ENCODE data around the gene NNAT.

Gene NNAT

DNA sequence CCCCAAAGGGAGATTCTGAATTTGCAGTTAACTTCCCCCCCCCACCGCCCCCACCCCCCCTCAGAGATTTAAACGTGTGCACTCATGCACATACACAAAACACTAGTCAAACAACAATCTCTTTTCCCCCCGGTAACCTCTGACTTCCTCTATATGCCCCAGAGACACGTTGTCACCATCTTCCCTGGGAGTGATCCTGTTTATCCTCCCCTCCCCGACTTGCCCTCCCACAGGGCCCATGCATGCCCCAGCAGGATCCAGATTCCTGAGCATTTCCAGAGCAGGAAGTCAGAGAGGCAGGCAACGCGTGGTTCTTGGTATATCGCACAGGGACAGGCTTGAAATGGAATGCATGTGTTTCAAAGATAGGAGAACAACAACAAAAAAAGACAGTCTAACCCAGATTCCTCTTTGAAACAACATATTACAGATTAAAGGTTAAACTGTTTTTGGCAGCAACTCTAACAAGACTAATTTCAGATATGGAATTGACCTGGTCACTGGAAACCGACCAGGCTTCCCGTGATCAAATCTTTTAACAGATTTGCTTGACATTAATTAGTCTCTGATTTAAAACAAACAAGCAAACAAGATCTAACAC lies 5.3 kb downstream of the NNAT start:
- H3K9me3 ChIP-seq (ENCODE audit: insufficient read depth, low read depth, low read length) = no peaks in the 10 kb centered on the region
- H3K36me3 ChIP-seq (ENCODE audit: insufficient read depth, low read length) = no peaks in the 10 kb centered on the region
- H3K9ac ChIP-seq (ENCODE audit: low read depth, low read length) = peak overlapping the region; percentile 95
- peak overlapping the region; percentile 97; the same call in 1 of the 2 replicates for H3K27ac ChIP-seq (ENCODE audit: low read depth, low read length)
- H3K27me3 ChIP-seq (ENCODE audit: insufficient read depth, low read length) = no peaks in the 10 kb centered on the region
- peaks cover 28% of the 10 kb centered on the region for H3K4me1 ChIP-seq (ENCODE audit: insufficient read depth, low read length)
- WGBS = 1% methylated on average over 10 of the region's 10 CpGs
- peak overlapping the region; percentile 87 for H3K4me3 ChIP-seq (ENCODE audit: low read length)

DNA sequence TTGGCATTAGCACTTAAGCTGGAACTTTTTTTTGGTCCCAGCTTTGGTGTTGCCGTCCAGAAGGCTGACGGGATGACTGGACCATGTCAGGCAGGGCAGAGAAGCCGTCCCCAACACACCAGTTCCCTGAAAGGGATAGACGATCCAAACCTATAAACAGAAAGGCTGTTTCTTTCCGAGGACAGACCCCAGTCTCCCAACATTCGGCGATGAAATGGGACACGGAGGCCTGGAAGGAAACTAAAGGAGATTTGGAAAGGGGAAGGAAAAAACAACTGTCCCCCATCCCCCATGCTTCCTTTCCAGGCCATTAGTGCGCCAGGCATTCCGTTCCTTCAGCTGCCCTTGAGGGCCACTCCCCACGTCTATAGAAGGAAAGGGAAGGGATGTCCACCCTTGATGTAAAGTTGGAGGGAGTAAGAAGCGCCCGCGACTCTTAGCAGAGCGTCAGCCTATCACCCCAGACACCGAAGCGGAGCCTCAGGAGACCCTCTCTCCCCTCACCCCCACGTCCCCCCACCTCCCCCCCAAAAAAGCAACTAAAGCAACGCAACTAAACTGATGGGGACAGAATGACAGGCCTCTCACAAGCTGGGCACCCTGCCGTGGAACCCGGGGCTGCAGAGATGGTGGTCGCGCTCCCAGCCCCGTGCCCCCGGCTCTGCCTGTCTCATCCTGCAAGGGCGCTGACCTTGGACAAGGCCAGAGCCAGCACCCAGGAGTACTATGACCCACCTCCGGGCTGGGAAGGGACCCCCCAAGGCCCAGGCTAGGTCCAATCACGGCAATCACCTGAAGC lies 6.0 kb downstream of the NNAT start:
- Histone ChIP-seq H3K27ac (ENCODE audit: low read depth, low read length) (peak overlapping the region; percentile 97), H3K9me3 (ENCODE audit: insufficient read depth, low read depth, low read length) (no peaks in the 10 kb centered on the region)

DNA sequence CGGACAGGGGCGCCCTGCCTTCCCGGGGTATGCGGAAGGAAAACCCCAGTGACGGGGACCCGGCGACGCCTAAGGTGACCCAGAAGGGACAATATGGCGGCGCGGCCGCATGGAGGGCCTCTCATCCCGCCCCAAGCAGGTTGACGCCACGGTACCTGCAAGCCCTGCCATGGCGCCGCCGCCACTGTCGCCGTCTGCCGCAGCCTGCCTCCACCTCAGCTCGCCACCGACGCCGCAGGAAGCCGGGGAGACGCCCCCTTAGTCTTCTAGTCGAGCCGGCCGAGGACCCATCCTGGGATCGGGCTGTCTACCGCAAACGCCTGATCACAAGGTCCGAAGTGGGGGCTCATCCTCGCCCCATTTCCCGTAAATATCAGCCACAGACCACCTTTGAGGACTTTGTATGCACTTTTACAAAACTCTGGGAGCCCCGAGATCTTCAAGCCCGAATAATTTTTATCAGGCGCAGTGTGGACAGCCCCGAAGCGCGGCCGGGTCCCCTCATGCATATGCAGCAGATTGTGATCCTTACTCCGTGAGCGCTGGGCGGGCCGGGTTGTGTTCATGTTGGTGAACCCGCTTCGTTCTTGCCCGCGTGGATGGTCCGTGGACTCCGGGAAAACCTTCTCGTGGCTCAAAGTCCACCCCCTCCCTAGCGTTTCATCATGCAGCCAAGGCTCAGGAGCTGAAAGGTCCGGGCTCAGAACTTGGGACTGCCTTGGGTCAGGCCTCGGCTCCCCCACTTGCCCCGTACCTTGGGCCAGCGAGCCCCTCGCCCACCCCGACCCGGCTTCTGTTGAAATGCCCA lies 6.8 kb downstream of the NNAT start, which contains the start of gene BLCAP:
TSS of gene BLCAP (minus strand) at position 239 of the 808 bp plus-strand sequence. CDS start 8,702 bp downstream, outside the sequence.
- Histone ChIP-seq H3K4me3 (ENCODE audit: low read length) (peak within 1 kb of the TSS; percentile 87), H3K27me3 (ENCODE audit: insufficient read depth, low read length) (no peaks in the 10 kb centered on the region), H3K9ac (ENCODE audit: low read depth, low read length) (peak within 1 kb of the TSS; percentile 95), H3K9me3 (ENCODE audit: insufficient read depth, low read depth, low read length) (no peaks in the 10 kb centered on the region), H3K27ac (ENCODE audit: low read depth, low read length) (peak within 1 kb of the TSS; percentile 97), H3K4me1 (ENCODE audit: insufficient read depth, low read length) (peaks cover 28% of the 10 kb centered on the region), H3K36me3 (ENCODE audit: insufficient read depth, low read length) (no peaks in the 10 kb centered on the region)
- under 1% methylated on average over 62 of the region's 62 CpGs for WGBS

More for the DNA sequence above, 6.0 kb downstream of the NNAT start:
- no peaks in the 10 kb centered on the region for H3K27me3 ChIP-seq (ENCODE audit: insufficient read depth, low read length)
- H3K36me3 ChIP-seq (ENCODE audit: insufficient read depth, low read length) = no peaks in the 10 kb centered on the region
- peaks cover 28% of the 10 kb centered on the region for H3K4me1 ChIP-seq (ENCODE audit: insufficient read depth, low read length)
- peak overlapping the region; percentile 87 for H3K4me3 ChIP-seq (ENCODE audit: low read length)
- H3K9ac ChIP-seq (ENCODE audit: low read depth, low read length) = peak overlapping the region; percentile 95
- under 1% methylated on average over 19 of the region's 28 CpGs for WGBS

DNA sequence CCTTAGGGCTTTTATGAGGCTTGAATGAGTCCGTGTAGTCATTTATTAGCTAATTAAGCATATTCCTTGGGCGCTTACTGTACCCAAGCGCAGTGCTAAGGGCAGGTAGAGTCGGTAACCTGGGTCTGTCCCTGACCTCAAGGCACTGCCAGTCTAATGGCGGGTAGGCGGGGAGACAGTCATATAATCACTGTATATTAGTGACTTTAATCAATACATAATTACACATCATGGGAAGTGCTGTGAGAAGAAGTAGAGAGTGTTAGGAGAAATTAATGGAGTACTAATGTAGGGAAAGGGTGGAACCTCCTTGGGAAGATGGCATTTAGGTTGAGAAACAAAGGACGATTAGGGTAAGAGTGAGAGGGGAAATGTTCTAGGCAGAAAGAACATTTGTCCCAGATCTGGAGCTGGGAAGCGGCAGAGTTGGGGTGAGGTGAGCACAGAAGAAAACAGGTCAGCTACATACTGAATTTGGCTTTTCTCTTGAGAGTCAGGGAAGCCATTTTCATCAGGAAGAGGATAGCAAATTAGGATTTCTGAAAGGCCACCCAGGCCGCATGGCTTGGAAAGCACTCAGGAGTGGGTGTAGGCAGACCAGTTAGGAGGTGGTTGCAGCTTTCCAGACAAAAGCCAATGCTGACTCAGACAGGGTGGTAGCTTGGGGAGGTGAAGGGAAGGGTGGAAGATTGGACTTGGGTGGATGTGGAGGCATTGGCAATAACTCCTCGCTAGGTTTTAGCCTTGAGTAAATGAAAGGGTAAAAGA lies 7.6 kb downstream of the NNAT start:
- Histone ChIP-seq H3K9ac (ENCODE audit: low read depth, low read length) (peak overlapping the region; percentile 95), H3K27me3 (ENCODE audit: insufficient read depth, low read length) (no peaks in the 10 kb centered on the region), H3K4me1 (ENCODE audit: insufficient read depth, low read length) (peaks cover 28% of the 10 kb centered on the region), H3K4me3 (ENCODE audit: low read length) (peak overlapping the region; percentile 87), H3K27ac (ENCODE audit: low read depth, low read length) (peak overlapping the region; percentile 97), H3K9me3 (ENCODE audit: insufficient read depth, low read depth, low read length) (no peaks in the 10 kb centered on the region), H3K36me3 (ENCODE audit: insufficient read depth, low read length) (no peaks in the 10 kb centered on the region)
- 52% methylated on average over 8 of the region's 10 CpGs for WGBS

DNA sequence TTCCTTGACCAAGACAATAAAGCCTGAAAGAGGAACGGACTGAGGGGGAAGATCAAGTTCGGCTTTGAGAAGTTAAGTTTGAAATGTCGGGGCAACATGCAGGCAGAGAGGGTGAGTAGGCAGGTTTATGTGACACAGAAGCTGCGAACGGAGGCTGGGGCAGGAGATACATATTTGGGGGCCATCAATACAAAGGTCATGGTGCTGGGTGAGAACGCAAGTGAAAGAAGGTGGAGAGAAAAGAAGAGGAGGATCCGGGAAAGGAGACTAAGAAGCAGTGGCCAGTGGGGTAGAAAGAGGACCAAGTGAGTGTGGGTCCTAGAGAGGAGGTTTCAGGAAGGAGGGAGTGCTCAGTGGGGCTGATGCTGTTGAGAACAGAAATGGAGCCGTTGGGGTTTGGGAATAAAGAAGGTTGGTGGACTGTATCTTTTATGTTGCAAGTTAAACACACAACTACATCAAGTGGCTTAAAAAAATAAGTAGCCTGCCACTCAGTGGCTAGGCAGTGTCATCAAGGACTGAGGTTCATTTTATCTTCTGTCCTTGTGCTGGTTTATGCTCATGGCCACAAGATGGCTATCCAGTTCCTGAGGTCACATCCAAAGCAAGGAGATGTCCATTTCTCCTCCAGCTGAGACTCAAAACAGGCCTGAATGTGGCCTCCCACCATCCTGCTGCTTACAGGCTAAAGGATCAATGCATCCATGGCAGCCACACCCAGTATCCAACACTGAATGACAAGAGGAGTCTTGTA lies 8.3 kb downstream of the NNAT start:
- H3K27ac ChIP-seq (ENCODE audit: low read depth, low read length) = no peak overlapping the region
- no peaks in the 10 kb centered on the region for H3K9me3 ChIP-seq (ENCODE audit: insufficient read depth, low read depth, low read length)
- no peak overlapping the region; the same call in 1 of the 2 replicates for H3K4me3 ChIP-seq (ENCODE audit: low read length)
- H3K9ac ChIP-seq (ENCODE audit: low read depth, low read length) = no peak overlapping the region
- H3K4me1 ChIP-seq (ENCODE audit: insufficient read depth, low read length) = peaks cover 27% of the 10 kb centered on the region
- 80% methylated on average over 7 of the region's 8 CpGs for WGBS
- no peaks in the 10 kb centered on the region for H3K27me3 ChIP-seq (ENCODE audit: insufficient read depth, low read length)
- H3K36me3 ChIP-seq (ENCODE audit: insufficient read depth, low read length) = no peaks in the 10 kb centered on the region

DNA sequence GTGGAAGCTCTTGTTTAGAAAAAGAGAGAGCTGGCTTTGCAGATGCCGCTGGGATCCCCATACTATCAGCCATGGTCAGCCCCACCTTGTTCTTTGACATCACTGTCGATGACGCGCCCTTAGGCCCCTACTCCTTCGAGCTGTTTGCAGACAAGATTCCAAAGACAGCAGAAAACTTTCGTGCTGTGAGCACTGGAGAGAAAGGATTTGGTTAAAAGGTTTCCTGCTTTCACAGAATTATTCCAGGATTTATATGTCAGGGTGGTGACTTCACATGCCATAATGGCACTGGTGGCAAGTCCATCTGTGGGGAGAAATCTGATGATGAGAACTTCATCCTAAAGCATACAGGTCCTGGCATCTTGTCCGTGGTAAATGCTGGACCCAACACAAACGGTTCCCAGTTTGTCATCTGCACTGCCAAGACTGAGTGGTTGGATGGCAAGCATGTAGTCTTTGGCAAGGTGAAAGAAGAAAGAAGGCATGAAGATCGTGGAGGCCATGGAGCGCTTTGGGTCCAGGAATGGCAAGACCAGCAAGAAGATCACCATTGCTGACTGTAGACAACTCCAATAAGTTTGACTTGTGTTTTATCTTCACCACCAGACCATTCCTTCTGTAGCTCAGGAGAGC lies 9.0 kb downstream of the NNAT start:
- 92% methylated on average over 10 of the region's 10 CpGs for whole genome bisulfite sequencing
- Histone ChIP-seq H3K4me1 (ENCODE audit: insufficient read depth, low read length) (peaks cover 20% of the 10 kb centered on the region), H3K27ac (ENCODE audit: low read depth, low read length) (no peak overlapping the region), H3K27me3 (ENCODE audit: insufficient read depth, low read length) (no peaks in the 10 kb centered on the region), H3K36me3 (ENCODE audit: insufficient read depth, low read length) (no peaks in the 10 kb centered on the region), H3K9ac (ENCODE audit: low read depth, low read length) (no peak overlapping the region), H3K9me3 (ENCODE audit: insufficient read depth, low read depth, low read length) (no peaks in the 10 kb centered on the region), H3K4me3 (ENCODE audit: low read length) (no peak overlapping the region)

DNA sequence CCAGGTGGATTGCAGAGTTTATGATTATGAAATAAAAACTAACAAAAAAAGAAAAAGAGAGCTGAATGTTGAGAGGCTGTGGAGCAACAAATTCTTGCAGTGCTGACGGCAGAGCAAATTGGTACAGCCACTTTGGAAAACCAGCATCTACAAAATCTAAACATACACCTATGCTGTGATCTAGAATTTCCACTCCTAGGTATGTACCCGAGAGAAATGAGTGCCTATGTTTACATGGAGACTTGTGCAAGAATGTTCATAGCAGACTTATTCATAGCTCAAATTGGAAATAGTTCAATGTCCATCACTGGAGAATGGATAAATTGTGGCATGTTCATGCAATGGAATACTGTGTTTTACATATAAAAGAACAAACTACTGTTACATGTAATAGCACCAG lies 9.6 kb downstream of the NNAT start:
- Histone ChIP-seq H3K36me3 (ENCODE audit: insufficient read depth, low read length) (no peaks in the 10 kb centered on the region), H3K9ac (ENCODE audit: low read depth, low read length) (no peak overlapping the region), H3K27ac (ENCODE audit: low read depth, low read length) (no peak overlapping the region)

DNA sequence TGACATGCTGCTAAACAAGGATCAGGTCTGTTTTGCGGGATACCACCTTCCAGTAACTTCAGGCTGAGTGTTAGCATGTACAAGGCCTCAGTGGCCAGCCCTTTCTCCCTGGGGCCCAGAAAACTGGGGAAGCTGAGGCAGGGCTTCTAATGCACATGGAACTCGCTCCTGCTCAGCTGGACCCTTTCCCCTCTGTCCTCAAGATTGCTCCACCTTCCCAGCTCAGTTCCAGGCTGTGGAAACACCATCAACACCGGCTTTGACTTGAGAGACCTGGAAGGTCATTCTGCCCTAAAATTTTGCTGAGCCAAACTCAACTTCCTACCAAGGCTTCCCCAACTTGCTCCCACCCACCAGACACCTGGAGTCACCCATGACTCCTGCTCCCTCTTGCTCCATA lies 10.8 kb downstream of the NNAT start:
- no peak overlapping the region for H3K4me3 ChIP-seq (ENCODE audit: low read length)
- H3K27me3 ChIP-seq (ENCODE audit: insufficient read depth, low read length) = no peaks in the 10 kb centered on the region
- H3K27ac ChIP-seq (ENCODE audit: low read depth, low read length) = no peak overlapping the region
- H3K9ac ChIP-seq (ENCODE audit: low read depth, low read length) = no peak overlapping the region
- no peaks in the 10 kb centered on the region for H3K9me3 ChIP-seq (ENCODE audit: insufficient read depth, low read depth, low read length)
- 92% methylated on average over 3 of the region's 3 CpGs for WGBS
- H3K36me3 ChIP-seq (ENCODE audit: insufficient read depth, low read length) = no peaks in the 10 kb centered on the region
- H3K4me1 ChIP-seq (ENCODE audit: insufficient read depth, low read length) = peaks cover 8% of the 10 kb centered on the region; the same call in 1 of the 2 replicates

More for the DNA sequence above, 9.6 kb downstream of the NNAT start:
- WGBS = 83% methylated on average over 2 of the region's 2 CpGs
- Histone ChIP-seq H3K4me3 (ENCODE audit: low read length) (no peak overlapping the region), H3K27me3 (ENCODE audit: insufficient read depth, low read length) (no peaks in the 10 kb centered on the region), H3K9me3 (ENCODE audit: insufficient read depth, low read depth, low read length) (no peaks in the 10 kb centered on the region), H3K4me1 (ENCODE audit: insufficient read depth, low read length) (peaks cover 14% of the 10 kb centered on the region)

DNA sequence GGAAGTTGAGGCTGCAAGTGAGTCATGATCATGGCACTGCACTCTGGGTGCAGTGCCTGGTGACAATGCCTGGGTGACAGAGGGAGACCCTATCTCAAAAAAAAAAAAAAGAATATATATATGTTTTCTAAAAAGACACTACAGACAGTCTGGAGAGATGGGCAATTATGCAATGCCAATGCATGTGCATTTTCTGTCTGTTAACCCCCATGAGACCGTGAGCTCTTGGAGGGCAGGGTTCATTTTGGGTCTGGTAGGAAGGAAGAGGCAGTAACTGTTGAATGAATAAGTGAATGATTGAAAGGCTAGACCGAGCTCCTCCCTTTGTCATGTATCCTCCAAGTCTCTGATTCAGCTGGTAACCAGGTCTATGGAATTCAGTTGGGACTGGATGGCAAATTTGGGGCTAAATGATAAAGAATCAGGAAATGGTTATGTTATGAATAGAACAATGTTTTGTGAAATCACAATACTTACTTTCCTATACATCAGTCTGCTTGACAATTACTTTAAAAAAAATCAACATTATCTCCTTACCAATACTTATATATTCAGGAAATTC lies 12.2 kb downstream of the NNAT start:
- H3K27me3 ChIP-seq (ENCODE audit: insufficient read depth, low read length) = no peaks in the 10 kb centered on the region
- WGBS = 70% methylated on average over 2 of the region's 2 CpGs
- no peaks in the 10 kb centered on the region for H3K36me3 ChIP-seq (ENCODE audit: insufficient read depth, low read length)
- no peak overlapping the region for H3K9ac ChIP-seq (ENCODE audit: low read depth, low read length)
- H3K4me3 ChIP-seq (ENCODE audit: low read length) = no peak overlapping the region
- no peaks in the 10 kb centered on the region for H3K9me3 ChIP-seq (ENCODE audit: insufficient read depth, low read depth, low read length)
- H3K4me1 ChIP-seq (ENCODE audit: insufficient read depth, low read length) = peaks cover 8% of the 10 kb centered on the region; the same call in 1 of the 2 replicates
- H3K27ac ChIP-seq (ENCODE audit: low read depth, low read length) = no peak overlapping the region

Data from HUES64 (cell line).